ENCODE data around the gene LDLRAD4.

The LDLRAD4 gene

DNA sequence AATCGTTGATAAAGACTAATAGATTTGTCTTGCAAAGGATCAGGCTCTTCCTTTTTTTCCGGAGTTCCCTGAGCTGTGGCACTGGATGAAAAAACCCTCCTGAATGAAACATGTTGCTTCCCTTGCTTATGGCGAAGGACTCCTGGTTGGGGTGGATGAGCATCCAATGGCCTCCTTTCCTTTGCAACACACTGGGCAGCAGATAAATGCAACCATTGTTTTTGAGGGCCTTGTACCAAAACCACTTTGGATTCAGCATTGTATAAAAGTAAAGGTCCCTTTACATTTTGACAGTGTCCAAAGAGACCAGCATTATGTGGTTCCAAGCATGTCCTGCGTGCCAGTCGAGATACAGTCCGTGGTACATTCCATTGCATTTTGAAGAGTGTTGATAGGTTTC lies 463.1 kb downstream of the LDLRAD4 start:
- TF ChIP-seq TAF1 (IDR thresholded peaks at IDR 0.05; ENCODE audit: low read depth) (no peak), EP300 (IDR thresholded peaks at IDR 0.05; ENCODE audit: borderline replicate concordance) (no peak), YY1 (IDR thresholded peaks at IDR 0.05; ENCODE audit: low read depth) (no peak), CREB1 (IDR thresholded peaks at IDR 0.05; ENCODE audit: low read depth) (no peak), TEAD4 (IDR thresholded peaks at IDR 0.05) (no peak), FOXM1 (IDR thresholded peaks at IDR 0.05; ENCODE audit: borderline replicate concordance, low read depth) (no peak), TCF12 (IDR thresholded peaks at IDR 0.05; ENCODE audit: low read depth) (no peak), EGR1 (IDR thresholded peaks at IDR 0.05) (no peak), CEBPB (IDR thresholded peaks at IDR 0.05) (no peak), RAD21 (IDR thresholded peaks at IDR 0.05; ENCODE audit: low read depth) (no peak), ZBTB7A (IDR thresholded peaks at IDR 0.05; ENCODE audit: low read depth) (no peak)
- TF ChIP-seq, protein P1, sequence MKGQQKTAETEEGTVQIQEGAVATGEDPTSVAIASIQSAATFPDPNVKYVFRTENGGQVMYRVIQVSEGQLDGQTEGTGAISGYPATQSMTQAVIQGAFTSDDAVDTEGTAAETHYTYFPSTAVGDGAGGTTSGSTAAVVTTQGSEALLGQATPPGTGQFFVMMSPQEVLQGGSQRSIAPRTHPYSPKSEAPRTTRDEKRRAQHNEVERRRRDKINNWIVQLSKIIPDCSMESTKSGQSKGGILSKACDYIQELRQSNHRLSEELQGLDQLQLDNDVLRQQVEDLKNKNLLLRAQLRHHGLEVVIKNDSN (IDR thresholded peaks at IDR 0.05) = no peak
- TF ChIP-seq, protein P2, sequence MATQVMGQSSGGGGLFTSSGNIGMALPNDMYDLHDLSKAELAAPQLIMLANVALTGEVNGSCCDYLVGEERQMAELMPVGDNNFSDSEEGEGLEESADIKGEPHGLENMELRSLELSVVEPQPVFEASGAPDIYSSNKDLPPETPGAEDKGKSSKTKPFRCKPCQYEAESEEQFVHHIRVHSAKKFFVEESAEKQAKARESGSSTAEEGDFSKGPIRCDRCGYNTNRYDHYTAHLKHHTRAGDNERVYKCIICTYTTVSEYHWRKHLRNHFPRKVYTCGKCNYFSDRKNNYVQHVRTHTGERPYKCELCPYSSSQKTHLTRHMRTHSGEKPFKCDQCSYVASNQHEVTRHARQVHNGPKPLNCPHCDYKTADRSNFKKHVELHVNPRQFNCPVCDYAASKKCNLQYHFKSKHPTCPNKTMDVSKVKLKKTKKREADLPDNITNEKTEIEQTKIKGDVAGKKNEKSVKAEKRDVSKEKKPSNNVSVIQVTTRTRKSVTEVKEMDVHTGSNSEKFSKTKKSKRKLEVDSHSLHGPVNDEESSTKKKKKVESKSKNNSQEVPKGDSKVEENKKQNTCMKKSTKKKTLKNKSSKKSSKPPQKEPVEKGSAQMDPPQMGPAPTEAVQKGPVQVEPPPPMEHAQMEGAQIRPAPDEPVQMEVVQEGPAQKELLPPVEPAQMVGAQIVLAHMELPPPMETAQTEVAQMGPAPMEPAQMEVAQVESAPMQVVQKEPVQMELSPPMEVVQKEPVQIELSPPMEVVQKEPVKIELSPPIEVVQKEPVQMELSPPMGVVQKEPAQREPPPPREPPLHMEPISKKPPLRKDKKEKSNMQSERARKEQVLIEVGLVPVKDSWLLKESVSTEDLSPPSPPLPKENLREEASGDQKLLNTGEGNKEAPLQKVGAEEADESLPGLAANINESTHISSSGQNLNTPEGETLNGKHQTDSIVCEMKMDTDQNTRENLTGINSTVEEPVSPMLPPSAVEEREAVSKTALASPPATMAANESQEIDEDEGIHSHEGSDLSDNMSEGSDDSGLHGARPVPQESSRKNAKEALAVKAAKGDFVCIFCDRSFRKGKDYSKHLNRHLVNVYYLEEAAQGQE (IDR thresholded peaks at IDR 0.05; ENCODE audit: low read depth) = no peak

DNA sequence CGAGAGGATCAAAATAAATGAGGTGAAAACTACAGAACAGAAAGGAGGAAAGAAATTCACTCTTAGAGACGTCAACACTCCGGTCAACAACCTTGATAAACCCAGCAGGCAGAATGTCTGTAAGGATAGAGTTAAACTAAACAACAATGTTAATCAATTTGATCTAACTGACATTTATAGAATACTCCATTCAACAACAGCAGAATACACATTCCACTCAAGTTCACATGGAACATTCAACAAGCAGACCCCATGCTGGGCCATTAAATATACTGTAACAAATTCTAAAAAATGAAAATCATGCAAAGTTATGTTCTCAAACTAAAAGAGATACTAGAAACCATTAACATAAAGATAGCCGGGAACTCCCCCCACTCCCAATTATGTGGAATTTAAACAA lies 466.0 kb downstream of the LDLRAD4 start:
- no peak for TF ChIP-seq EP300 (IDR thresholded peaks at IDR 0.05; ENCODE audit: borderline replicate concordance)
- no peak for TF ChIP-seq NFIC (IDR thresholded peaks at IDR 0.05)
- no peak for TF ChIP-seq EGR1 (IDR thresholded peaks at IDR 0.05)
- TF ChIP-seq, protein P2 (IDR thresholded peaks at IDR 0.05; ENCODE audit: low read depth) = no peak
- TF ChIP-seq YY1 (IDR thresholded peaks at IDR 0.05; ENCODE audit: low read depth) = no peak

DNA sequence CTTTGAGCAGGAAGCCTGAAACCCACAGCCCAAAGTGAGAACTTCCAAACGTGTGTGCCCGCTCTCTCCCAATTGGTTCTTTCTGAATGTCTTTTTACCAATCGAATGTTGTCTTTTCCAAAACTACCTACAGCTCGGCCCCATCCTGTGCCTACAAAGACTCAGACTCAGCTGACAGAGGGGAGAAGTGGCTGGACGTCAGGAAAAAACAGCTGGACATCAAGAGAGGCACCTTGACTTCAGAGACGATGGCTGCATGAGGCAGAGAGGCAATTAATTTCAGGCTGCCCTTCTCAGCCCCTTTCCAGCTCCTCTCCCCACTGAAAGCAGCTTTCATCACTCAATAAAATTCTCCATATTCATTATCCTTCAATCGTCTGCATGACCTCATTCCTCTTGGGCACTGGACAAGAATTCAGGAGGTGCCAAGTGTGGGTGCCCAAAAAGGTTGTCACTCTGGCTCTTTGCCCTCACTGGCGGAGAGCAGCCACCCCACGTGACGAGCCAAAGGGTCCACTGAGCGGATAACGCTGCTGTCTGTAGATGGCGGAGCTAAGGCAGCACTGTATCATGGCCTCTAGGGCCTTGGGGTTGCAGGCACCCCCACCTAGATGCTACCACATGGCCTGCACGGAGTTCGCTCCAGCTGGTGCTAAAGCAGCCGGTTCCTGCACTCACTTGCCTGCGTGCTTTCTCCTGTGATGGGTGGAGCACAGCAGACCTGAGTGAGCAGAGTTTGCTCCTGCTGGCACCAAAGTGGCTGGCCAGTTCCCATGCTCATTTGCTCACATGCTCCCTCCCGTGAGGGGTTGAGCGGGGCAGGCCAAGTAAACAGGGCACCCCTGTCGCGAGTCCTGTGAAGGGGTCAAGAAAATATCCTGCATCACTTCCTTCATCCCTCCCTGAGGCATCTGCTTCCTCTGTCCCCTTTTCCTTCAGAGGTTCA lies 469.9 kb downstream of the LDLRAD4 start:
- TF ChIP-seq TEAD4 (IDR thresholded peaks at IDR 0.05) = no peak
- TF ChIP-seq, protein P1 (IDR thresholded peaks at IDR 0.05) = no peak
- TF ChIP-seq TAF1 (IDR thresholded peaks at IDR 0.05; ENCODE audit: low read depth) = no peak
- TF ChIP-seq CEBPB (IDR thresholded peaks at IDR 0.05) = no peak
- no peak for TF ChIP-seq YY1 (IDR thresholded peaks at IDR 0.05; ENCODE audit: low read depth)
- TF ChIP-seq EGR1 (IDR thresholded peaks at IDR 0.05) = no peak
- TF ChIP-seq RAD21 (IDR thresholded peaks at IDR 0.05; ENCODE audit: low read depth) = no peak
- TF ChIP-seq FOXM1 (IDR thresholded peaks at IDR 0.05; ENCODE audit: borderline replicate concordance, low read depth) = no peak
- TF ChIP-seq EP300 (IDR thresholded peaks at IDR 0.05; ENCODE audit: borderline replicate concordance) = no peak
- TF ChIP-seq, protein P2 (IDR thresholded peaks at IDR 0.05; ENCODE audit: low read depth) = no peak
- TF ChIP-seq NFIC (IDR thresholded peaks at IDR 0.05) = no peak
- no peak for TF ChIP-seq CREB1 (IDR thresholded peaks at IDR 0.05; ENCODE audit: low read depth)
- TF ChIP-seq, protein P3, sequence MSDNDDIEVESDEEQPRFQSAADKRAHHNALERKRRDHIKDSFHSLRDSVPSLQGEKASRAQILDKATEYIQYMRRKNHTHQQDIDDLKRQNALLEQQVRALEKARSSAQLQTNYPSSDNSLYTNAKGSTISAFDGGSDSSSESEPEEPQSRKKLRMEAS (IDR thresholded peaks at IDR 0.05) = no peak
- no peak for TF ChIP-seq ZBTB7A (IDR thresholded peaks at IDR 0.05; ENCODE audit: low read depth)
- TF ChIP-seq TCF12 (IDR thresholded peaks at IDR 0.05; ENCODE audit: low read depth) = no peak

DNA sequence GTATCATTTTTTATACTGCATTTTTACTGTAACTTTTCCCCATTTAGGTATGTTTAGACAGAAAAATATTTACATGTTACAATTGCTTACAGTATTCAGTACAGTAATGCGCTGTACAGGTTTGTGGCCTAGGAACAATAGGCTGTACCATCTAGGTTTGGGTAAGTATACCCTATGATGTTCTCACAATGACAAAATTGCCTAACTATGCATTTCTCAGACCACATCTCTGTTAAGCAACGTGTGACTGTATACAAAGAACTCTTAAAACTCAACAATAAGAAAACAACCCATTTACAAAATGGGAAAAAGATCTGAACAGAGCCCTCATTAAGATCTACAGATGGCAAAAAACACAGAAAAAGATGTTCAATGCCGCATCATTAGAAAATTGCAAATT lies 478.4 kb downstream of the LDLRAD4 start:
- TF ChIP-seq NFIC (IDR thresholded peaks at IDR 0.05) (no peak), EP300 (IDR thresholded peaks at IDR 0.05; ENCODE audit: borderline replicate concordance) (no peak), TCF12 (IDR thresholded peaks at IDR 0.05; ENCODE audit: low read depth) (no peak), CREB1 (IDR thresholded peaks at IDR 0.05; ENCODE audit: low read depth) (no peak), RAD21 (IDR thresholded peaks at IDR 0.05; ENCODE audit: low read depth) (no peak), TEAD4 (IDR thresholded peaks at IDR 0.05) (no peak), ZBTB7A (IDR thresholded peaks at IDR 0.05; ENCODE audit: low read depth) (no peak), FOXM1 (IDR thresholded peaks at IDR 0.05; ENCODE audit: borderline replicate concordance, low read depth) (no peak), CEBPB (IDR thresholded peaks at IDR 0.05) (no peak), YY1 (IDR thresholded peaks at IDR 0.05; ENCODE audit: low read depth) (no peak)
- TF ChIP-seq, protein P3 (IDR thresholded peaks at IDR 0.05) = no peak
- TF ChIP-seq, protein P2 (IDR thresholded peaks at IDR 0.05; ENCODE audit: low read depth) = no peak
- TF ChIP-seq, protein P1 (IDR thresholded peaks at IDR 0.05) = no peak
